ENCODE measurements around the gene FTO.

Gene FTO

DNA sequence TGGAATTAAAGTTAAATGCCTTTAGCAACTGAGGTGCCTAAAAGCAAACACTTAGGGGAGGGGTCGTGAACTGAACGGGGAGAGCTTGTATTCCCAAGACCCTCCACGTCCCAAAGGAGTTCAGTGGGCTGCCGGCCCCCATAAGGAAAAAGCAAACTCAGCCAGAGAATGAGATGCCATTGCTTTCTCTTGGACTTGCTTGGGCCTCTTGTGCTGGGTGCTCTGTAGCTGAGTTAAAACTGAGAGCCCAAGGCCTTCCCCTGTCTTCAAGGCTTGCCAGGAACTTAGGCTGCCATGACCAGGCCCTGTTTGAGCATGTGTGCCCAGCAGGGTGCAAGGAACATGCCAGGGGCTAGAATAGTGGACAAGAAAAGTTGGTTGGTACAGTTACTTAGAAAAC lies 382.8 kb downstream of the FTO start:
- no peak for TF ChIP-seq POLR2AphosphoS5 (IDR thresholded peaks at IDR 0.05; ENCODE audit: low read depth, low read length)
- TF ChIP-seq, protein P1, sequence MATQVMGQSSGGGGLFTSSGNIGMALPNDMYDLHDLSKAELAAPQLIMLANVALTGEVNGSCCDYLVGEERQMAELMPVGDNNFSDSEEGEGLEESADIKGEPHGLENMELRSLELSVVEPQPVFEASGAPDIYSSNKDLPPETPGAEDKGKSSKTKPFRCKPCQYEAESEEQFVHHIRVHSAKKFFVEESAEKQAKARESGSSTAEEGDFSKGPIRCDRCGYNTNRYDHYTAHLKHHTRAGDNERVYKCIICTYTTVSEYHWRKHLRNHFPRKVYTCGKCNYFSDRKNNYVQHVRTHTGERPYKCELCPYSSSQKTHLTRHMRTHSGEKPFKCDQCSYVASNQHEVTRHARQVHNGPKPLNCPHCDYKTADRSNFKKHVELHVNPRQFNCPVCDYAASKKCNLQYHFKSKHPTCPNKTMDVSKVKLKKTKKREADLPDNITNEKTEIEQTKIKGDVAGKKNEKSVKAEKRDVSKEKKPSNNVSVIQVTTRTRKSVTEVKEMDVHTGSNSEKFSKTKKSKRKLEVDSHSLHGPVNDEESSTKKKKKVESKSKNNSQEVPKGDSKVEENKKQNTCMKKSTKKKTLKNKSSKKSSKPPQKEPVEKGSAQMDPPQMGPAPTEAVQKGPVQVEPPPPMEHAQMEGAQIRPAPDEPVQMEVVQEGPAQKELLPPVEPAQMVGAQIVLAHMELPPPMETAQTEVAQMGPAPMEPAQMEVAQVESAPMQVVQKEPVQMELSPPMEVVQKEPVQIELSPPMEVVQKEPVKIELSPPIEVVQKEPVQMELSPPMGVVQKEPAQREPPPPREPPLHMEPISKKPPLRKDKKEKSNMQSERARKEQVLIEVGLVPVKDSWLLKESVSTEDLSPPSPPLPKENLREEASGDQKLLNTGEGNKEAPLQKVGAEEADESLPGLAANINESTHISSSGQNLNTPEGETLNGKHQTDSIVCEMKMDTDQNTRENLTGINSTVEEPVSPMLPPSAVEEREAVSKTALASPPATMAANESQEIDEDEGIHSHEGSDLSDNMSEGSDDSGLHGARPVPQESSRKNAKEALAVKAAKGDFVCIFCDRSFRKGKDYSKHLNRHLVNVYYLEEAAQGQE (IDR thresholded peaks at IDR 0.05; ENCODE audit: insufficient read depth in 1 of 2, low read depth in 2 of 2, low read length in 2 of 2): no peak
- no peak for TF ChIP-seq TAF1 (IDR thresholded peaks at IDR 0.05; ENCODE audit: borderline replicate concordance, insufficient read depth, low read length)
- TF ChIP-seq FOXP2 (optimal IDR thresholded peaks at IDR 0.05; ENCODE audit: borderline replicate concordance, extremely low read depth, extremely low read length, insufficient read depth): no peak
- no peak for TF ChIP-seq SIN3A (IDR thresholded peaks at IDR 0.05; ENCODE audit: borderline replicate concordance, insufficient read depth, low read length)

- TF ChIP-seq, protein P1 (IDR thresholded peaks at IDR 0.05; ENCODE audit: insufficient read depth in 1 of 2, low read depth in 2 of 2, low read length in 2 of 2): no peak
- TF ChIP-seq POLR2AphosphoS5 (IDR thresholded peaks at IDR 0.05; ENCODE audit: low read depth, low read length): no peak
Measured at GRCh38 chr16:54090602-54091001, 386.6 kb downstream of the FTO start.

GRCh38 chr16:54093281-54093680 lies 389.3 kb downstream of the FTO start:
- TF ChIP-seq SIN3A (IDR thresholded peaks at IDR 0.05; ENCODE audit: borderline replicate concordance, insufficient read depth, low read length) (no peak), POLR2AphosphoS5 (IDR thresholded peaks at IDR 0.05; ENCODE audit: low read depth, low read length) (no peak), TAF1 (IDR thresholded peaks at IDR 0.05; ENCODE audit: borderline replicate concordance, insufficient read depth, low read length) (no peak), FOXP2 (optimal IDR thresholded peaks at IDR 0.05; ENCODE audit: borderline replicate concordance, extremely low read depth, extremely low read length, insufficient read depth) (no peak)
- TF ChIP-seq, protein P1 (IDR thresholded peaks at IDR 0.05; ENCODE audit: insufficient read depth in 1 of 2, low read depth in 2 of 2, low read length in 2 of 2): no peak

DNA sequence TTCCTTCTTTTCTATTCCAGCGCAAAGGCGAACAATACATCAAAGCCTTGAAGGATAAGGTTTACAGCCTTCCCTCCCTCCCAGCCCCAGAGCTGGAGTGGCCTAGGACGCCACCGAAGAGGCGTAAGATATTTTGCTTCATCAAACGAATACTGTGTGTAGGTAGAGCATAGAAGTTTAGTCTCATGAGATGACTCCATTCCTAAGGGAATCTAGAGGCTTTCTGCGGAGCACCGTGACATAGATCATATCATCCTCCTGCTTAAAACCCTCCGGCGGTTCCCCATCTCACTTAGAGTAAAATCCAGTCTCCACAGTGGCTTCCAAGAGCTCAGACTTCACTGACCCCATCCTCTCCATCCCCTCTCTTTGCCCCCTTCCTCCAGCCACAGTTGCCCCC lies 390.7 kb downstream of the FTO start:
- TF ChIP-seq POLR2AphosphoS5 (IDR thresholded peaks at IDR 0.05; ENCODE audit: low read depth, low read length) (no peak), TAF1 (IDR thresholded peaks at IDR 0.05; ENCODE audit: borderline replicate concordance, insufficient read depth, low read length) (no peak), SIN3A (IDR thresholded peaks at IDR 0.05; ENCODE audit: borderline replicate concordance, insufficient read depth, low read length) (no peak)

- TF ChIP-seq, protein P1 (IDR thresholded peaks at IDR 0.05; ENCODE audit: insufficient read depth in 1 of 2, low read depth in 2 of 2, low read length in 2 of 2): no peak
- TF ChIP-seq FOXP2 (optimal IDR thresholded peaks at IDR 0.05; ENCODE audit: borderline replicate concordance, extremely low read depth, extremely low read length, insufficient read depth) (no peak), POLR2AphosphoS5 (IDR thresholded peaks at IDR 0.05; ENCODE audit: low read depth, low read length) (no peak), SIN3A (IDR thresholded peaks at IDR 0.05; ENCODE audit: borderline replicate concordance, insufficient read depth, low read length) (no peak), TAF1 (IDR thresholded peaks at IDR 0.05; ENCODE audit: borderline replicate concordance, insufficient read depth, low read length) (no peak)
Measured at GRCh38 chr16:54096607-54097006, 392.7 kb downstream of the FTO start.

Data from PFSK-1 (cell line).